CD4-positive, alpha-beta T cell treated with Interleukin-17A for 1 hour (primary cell): ENCODE results near the gene CDC45.
"Not testable (repeated sequence)": the region's sequence is repeated elsewhere in the genome, so short reads cannot be mapped to it uniquely, and the experiment has no call there.

Experiments
- DNase-seq: peaks from one replicate; pipeline ENCODE4 v3.0.0-alpha.2; 2020

Gene CDC45

DNA sequence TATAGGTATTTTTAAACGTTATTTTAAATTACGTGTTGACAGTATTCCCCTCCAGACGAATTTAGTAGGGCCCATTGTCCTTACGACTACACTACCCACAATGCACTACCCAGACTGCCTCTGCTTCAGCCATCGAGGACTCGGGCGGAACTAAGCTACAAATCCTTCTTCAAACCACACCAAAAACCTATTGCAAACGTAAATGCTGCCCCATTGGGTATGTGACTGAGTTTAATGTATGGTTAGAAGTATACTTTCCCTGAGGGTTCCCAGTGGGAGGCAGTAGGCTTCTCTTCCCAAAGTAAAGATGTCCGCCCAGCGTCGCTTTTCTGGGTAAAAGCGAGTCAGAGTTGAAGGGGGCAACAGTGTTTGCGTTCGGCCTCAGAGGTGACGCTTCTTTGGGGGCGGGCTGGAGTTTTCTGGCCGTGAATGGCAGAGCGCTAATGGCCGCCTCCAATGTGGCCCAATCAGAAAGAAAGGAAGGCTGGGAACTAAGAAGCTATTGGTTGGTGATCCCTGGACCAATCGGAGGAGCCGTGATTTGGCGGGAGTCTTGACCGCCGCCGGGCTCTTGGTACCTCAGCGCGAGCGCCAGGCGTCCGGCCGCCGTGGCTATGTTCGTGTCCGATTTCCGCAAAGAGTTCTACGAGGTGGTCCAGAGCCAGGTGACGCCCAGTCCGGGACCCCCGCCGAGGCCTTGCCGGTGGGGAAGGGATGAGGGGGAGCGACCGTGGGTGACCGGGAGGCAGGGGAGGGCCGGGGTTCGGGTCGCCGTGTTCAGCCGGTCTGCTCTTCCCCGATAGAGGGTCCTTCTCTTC, at the start of gene CDC45:
Gene CDC45 (plus strand): TSS at position 566 of the 818 bp plus-strand sequence. CDS start 49 bp downstream, at position 615.
- DNase-seq: peak; percentile 98

- DNase-seq: peak; percentile 55
Observed at GRCh38 chr22:19429950-19430889, 49.5 kb upstream of the CDC45 start.

DNA sequence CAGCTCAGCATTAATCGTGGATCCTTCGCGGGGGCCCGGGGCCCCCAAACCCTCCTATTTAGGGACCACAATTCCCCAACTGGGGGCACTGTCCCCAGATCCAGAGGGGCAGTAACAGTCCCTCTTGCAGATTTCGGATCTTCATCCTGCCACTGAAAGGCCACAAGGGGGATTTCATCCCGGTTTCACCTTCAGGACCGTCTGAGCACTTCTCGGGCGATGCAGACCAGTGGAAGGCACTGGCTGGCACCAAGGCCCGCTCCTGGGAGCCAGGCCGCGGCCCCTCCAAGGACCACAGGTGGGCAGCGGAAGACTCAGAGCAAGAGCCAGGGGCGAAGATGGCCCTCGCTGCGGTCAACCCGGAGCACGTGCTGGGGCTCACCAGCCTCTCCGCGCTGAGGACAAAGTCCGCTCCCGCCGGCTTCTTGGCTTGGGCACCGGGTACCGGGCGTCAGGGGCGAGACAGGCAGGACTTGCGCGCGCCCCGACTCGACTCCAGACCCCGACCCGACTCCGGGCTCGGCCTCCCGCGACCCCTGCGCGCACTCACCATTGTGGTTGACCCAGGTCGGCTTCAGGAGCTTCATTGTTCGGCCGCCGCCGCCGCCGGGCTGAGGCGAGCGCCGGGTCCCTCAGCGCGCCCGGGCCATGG, 48.7 kb upstream of the CDC45 start:
- DNase-seq: peak; percentile 12

GRCh38 chr22:19431649-19432132, 48.0 kb upstream of the CDC45 start, which contains the start of gene HIRA:
HIRA (minus strand) TSS chr22:19431733; CDS start chr22:19431476, 257 bp downstream.
- DNase-seq: peak; percentile 88

DNA sequence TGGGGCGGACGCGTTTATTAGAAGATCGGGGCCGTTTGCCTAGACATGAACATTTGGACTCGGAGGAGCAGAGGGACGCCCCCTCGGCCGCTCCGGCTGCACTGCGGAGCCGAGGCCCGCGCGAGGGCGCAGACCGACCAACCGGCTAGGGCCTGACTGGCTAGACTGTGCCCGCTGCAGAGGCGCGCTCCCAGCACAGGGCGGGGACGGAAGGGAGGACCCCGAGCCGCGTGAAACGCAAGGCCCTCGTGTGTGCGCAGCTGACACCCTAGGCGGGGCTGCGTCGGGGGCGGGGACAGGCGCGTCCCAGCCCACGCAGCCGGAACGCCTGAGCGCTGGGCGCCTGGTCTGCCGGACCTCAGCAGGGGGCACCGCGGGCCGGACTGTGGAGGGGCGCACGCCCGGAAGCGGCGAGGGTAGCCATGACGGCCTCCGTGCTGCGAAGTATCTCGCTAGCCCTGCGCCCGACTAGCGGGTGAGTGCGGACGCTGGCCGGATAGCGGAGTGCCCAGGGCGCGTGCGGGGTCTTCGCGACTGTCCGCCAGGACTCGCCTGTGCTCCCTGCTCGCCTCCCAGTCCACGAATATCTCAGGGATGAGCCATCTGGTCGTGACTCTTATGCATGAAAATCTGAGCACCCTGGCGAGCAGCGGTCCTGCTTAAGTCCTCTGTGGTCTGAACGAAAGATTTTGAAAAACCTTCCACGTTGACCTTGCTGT, 47.4 kb upstream of the CDC45 start, which contains the start of gene MRPL40:
Gene MRPL40 (plus strand): TSS at position 413 of the 719 bp plus-strand sequence. CDS start 10 bp downstream, at position 423.
- peak; percentile 89 for DNase-seq

DNA sequence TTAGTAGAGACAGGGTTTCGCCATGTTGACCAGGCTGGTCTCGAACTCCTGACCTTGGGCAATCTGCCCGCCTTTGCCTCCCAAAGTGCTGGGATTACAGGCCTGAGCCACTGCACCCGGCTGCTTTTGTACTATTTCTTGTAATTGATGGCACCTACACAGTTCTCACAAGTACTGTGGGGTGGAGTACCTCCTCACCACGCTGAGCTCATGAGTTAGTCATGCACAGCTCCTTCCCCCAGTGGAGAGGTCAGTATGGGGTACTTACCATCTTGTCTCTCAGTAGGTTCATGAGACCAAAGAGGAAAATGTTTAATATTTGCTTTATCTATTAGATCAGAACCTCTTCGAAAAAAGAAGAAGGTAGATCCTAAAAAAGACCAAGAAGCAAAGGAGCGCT, 45.3 kb upstream of the CDC45 start:
- DNase-seq: no peak

DNA sequence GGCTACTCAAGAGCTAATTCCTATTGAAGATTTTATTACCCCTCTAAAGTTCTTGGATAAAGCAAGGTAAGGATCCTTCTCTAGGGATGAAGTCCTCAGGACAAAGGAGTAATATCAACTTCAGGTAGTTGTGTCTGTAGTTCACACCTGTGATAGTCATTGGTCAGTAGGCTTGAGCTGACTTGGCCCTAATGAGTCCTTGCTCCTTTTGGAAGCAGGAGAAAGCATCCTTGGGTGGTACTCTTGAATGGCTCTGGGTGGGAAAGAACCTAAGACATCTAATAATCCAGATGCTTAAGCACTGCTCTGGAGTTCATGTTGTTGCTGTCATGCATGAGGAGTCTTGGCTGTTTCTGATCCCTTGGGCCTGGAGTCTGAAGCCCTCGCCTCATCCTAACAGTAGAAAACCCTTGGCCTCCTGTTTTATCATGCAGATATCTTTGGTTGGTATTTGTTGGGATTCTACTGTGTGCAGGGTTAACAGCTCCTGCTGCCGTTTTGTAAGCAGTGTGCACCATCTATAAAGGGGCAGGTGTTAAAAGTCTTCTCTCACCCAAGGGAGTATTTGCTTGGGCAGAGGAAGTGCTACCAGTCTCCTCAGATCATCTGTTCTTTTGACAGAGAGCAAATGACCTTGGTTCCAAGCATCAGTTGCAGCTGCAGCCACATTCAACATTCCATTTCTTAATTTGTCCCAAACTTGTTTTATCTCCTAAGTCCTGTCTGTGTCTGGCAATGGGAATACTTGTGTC, 44.7 kb upstream of the CDC45 start:
- no peak for DNase-seq

- not testable (repeated sequence) for DNase-seq
Observed at GRCh38 chr22:19436444-19437161, 43.1 kb upstream of the CDC45 start.

DNA sequence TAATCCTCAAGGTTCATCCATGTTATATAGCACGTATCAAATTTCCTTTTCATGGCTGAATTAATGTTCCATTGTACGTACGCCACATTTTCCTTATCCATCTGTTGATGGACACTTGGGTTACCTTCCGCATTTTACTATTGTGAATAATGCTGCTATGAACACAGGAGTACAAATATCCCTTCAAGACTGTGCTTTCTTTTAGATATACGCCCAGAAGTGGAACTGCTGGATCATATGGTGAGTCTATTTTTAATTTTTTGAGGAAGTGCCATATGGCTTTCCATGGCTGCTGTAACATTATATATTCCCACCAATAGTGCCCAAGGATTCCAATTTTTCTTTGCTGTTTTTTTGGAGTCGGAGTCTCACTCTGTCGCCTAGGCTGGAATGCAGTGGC, 41.4 kb upstream of the CDC45 start:
- no peak for DNase-seq

DNA sequence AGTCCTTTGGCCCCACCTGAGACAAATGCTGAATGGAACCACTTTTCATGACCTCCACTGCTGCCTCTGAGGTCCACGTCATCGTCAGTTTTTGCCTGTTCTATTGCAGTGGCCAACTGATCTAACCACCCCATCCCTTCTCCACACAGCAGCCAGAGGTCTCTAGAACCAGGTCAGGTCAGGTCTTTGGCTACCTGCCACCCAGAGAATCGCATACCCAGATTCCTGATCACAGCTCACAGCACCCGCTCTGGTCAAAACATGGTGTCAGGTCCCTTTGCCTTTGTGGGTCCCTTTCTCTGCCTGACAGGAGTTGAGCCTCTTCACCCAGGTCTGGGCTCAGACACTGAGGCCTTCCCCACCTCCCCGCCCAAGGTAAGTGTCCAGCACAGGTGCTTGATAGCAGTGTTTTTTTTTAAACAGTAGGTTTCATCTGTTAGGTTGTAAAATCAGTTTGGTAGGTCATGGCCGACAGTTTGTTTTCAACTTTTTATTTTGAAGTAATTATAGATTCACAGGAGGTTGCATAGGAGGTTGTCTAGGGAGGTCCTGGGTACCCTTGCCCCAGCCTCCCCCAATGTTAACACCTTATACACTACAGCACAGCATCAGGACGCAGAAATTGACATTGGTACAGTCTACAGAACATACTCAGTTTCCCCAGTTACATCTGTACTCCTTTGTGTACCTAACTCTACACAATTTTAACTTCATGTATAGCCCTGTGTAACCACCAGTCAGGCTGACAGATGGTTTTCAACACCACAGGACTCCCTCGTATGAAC, 39.1 kb upstream of the CDC45 start:
- no peak for DNase-seq

GRCh38 chr22:19442166-19442565, 37.6 kb upstream of the CDC45 start:
- DNase-seq: no peak

- no peak for DNase-seq
Observed at GRCh38 chr22:19443544-19444211, 36.0 kb upstream of the CDC45 start.

DNA sequence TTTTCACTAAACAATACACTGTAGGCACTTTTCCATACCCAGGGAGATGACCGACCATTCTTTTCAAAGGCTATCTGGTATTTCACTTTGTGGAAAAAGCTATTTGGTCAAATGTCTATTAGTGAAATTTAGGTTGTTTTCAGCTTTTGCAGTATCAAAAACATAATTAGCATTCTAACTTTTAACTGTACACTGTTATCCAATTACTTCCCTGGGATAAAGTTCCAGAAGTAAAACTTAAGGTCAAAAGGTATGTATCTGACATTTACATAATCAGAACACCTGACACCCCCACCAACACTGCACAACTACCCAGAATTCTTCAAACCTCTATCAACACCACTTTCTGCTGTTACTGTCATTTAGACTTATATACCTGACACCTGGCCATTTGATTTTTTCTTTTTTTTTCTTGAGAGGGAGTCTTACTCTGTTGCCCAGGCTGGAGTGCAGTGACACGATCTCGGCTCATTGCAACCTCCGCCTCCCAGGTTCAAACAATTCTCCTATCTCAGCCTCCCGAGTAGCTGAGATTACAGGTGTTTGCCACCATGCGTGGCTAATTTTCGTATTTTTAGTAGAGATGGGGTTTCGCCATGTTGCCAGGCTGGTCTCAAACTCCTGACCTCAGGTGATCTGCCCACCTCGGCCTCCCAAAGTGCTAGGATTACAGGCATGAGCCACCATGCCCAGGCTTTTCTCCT, 34.3 kb upstream of the CDC45 start:
- not testable (repeated sequence) for DNase-seq

DNA sequence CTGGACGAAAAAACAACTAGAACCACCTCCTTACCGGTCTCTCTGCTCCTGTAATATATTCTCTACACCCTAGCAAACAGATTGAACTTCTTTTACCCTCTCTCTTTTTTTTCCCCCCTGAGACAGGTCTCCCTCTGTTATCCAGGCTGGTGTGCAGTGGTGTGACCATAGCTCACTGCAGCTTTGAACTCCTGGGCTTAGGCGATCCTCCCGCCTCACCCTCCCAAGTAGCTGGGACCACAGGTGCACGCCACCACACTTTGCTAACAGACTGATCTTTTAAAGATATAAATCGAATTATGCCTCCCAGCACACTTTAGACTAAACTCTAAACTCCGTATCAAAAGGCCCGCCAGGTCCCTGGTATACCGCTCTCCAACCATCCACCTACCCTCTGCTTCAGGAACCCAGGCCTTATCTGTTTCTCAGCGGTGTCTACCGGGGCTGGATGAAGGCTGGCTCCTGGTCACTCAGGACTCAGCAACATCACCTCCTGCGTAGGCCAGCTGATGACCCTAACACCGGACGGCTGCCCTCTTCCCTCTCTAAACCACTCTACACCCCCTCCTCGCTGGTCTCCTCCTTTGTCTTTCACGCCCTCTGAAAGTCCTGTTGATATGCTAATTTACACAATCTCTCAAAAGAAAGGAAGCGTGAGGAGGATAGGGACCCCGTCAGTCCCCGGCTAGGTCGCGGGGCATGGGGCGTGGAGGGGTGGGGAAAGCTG, 33.0 kb upstream of the CDC45 start:
- peak; percentile 4 for DNase-seq

GRCh38 chr22:19447330-19448075, 32.2 kb upstream of the CDC45 start, which contains the start of gene C22orf39:
C22orf39 (minus strand) TSS chr22:19447711; CDS start chr22:19447688, 23 bp downstream.
- peak; percentile 96 for DNase-seq

DNA sequence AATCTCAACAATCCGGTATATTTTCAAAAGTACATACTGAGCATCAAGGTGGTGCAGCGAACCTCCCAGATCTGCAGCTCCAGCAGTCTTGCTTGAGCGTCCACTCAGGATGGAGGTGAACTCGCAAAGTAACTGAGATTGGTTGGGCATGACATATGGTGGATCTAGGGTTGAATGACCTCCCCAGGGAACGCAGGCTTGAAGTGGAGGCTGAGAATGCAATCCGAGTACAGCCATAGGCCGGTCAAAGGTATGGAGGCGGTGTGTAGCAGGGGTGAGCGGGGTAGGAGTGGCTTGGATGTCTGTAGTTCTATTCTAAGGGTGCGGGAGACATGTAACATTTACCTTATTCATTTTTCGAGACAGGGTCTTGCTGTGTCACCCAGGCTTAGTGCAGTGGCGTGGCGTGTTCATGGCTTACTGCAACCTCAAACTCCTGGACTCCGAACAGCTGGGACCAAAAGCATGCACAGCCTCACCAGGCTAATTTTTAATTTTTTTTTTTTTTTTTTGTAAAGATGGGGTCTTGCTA, 31.6 kb upstream of the CDC45 start:
- peak; percentile 34 for DNase-seq
